ENCODE data around the gene EPHB2. TPM values are rescaled to one million over a fixed set of nuclear protein-coding genes. Genes with fewer than 3 reads are reported as not detected.

Gene EPHB2
- total and polyA plus RNA-seq, 2 donors from 2014 or later: 3.0 to 9.5 TPM

GRCh38 chr1:22691031-22691753 is 19.4 kb upstream of the EPHB2 start:
- H3K4me1 ChIP-seq (ENCODE audit: control insufficient read depth in 2 of 3, insufficient read depth in 2 of 3, low read depth in 1 of 3, low read length in 3 of 3): no peaks in the 10 kb centered on the region
- no peak for DNase-seq
- TF ChIP-seq CTCF (IDR thresholded peaks at IDR 0.05; ENCODE audit: borderline replicate concordance, extremely low read depth, insufficient read depth): no peak
- intact Hi-C loops (cut with DNase I): no loop called here
- H3K27me3 ChIP-seq (ENCODE audit: control insufficient read depth, insufficient read depth, low read length): no peaks in the 10 kb centered on the region
- no peaks in the 10 kb centered on the region for H3K36me3 ChIP-seq (ENCODE audit: control insufficient read depth in 2 of 3, insufficient read depth in 3 of 3, low read length in 3 of 3)
- no peak overlapping the region for H3K4me3 ChIP-seq (ENCODE audit: low read length in 3 of 3)
- no peaks in the 10 kb centered on the region for H3K9me3 ChIP-seq (ENCODE audit: control insufficient read depth in 2 of 3, insufficient read depth in 1 of 3, low read length in 3 of 3)
- no peak for FAIRE-seq
- H3K27ac ChIP-seq (ENCODE audit: low read depth in 2 of 2, low read length in 2 of 2): no peak overlapping the region
- no peak overlapping the region for H3K9ac ChIP-seq (ENCODE audit: low read length in 3 of 3)

- DNase-seq (no peak), FAIRE-seq (no peak)
- H3K27ac ChIP-seq (ENCODE audit: low read depth in 2 of 2, low read length in 2 of 2): no peak overlapping the region
- no peaks in the 10 kb centered on the region for H3K9me3 ChIP-seq (ENCODE audit: control insufficient read depth in 2 of 3, insufficient read depth in 1 of 3, low read length in 3 of 3)
- H3K27me3 ChIP-seq (ENCODE audit: control insufficient read depth, insufficient read depth, low read length): no peaks in the 10 kb centered on the region
- intact Hi-C loops (cut with DNase I): no loop called here
- TF ChIP-seq CTCF (IDR thresholded peaks at IDR 0.05; ENCODE audit: borderline replicate concordance, extremely low read depth, insufficient read depth): no peak
- H3K9ac ChIP-seq (ENCODE audit: low read length in 3 of 3): no peak overlapping the region
- no peak overlapping the region for H3K4me3 ChIP-seq (ENCODE audit: low read length in 3 of 3)
- no peaks in the 10 kb centered on the region for H3K4me1 ChIP-seq (ENCODE audit: control insufficient read depth in 2 of 3, insufficient read depth in 2 of 3, low read depth in 1 of 3, low read length in 3 of 3)
- H3K36me3 ChIP-seq (ENCODE audit: control insufficient read depth in 2 of 3, insufficient read depth in 3 of 3, low read length in 3 of 3): no peaks in the 10 kb centered on the region
These were observed 16.5 kb upstream of the EPHB2 start for GRCh38 chr1:22694172-22694571.

- FAIRE-seq: no peak
- H3K27me3 ChIP-seq (ENCODE audit: control insufficient read depth, insufficient read depth, low read length): no peaks in the 10 kb centered on the region
- H3K9me3 ChIP-seq (ENCODE audit: control insufficient read depth in 2 of 3, insufficient read depth in 1 of 3, low read length in 3 of 3): no peaks in the 10 kb centered on the region
- no peak overlapping the region for H3K9ac ChIP-seq (ENCODE audit: low read length in 3 of 3)
- no peak overlapping the region for H3K27ac ChIP-seq (ENCODE audit: low read depth in 2 of 2, low read length in 2 of 2)
- no peak overlapping the region for H3K4me3 ChIP-seq (ENCODE audit: low read length in 3 of 3)
- no peaks in the 10 kb centered on the region for H3K36me3 ChIP-seq (ENCODE audit: control insufficient read depth in 2 of 3, insufficient read depth in 3 of 3, low read length in 3 of 3)
- intact Hi-C loops (cut with DNase I): no loop called here
- no peaks in the 10 kb centered on the region for H3K4me1 ChIP-seq (ENCODE audit: control insufficient read depth in 2 of 3, insufficient read depth in 2 of 3, low read depth in 1 of 3, low read length in 3 of 3)
- no peak for DNase-seq
- no peak for TF ChIP-seq CTCF (IDR thresholded peaks at IDR 0.05; ENCODE audit: borderline replicate concordance, extremely low read depth, insufficient read depth)
These were observed 14.0 kb upstream of the EPHB2 start for GRCh38 chr1:22696610-22697009.

- TF ChIP-seq CTCF (IDR thresholded peaks at IDR 0.05; ENCODE audit: borderline replicate concordance, extremely low read depth, insufficient read depth): no peak
These were observed 12.7 kb upstream of the EPHB2 start for GRCh38 chr1:22697980-22698379.

More at GRCh38 chr1:22697980-22698379, 12.7 kb upstream of the EPHB2 start:
- no peaks in the 10 kb centered on the region for H3K36me3 ChIP-seq (ENCODE audit: control insufficient read depth in 2 of 3, insufficient read depth in 3 of 3, low read length in 3 of 3)
- H3K4me1 ChIP-seq (ENCODE audit: control insufficient read depth in 2 of 3, insufficient read depth in 2 of 3, low read depth in 1 of 3, low read length in 3 of 3): no peaks in the 10 kb centered on the region
- no peaks in the 10 kb centered on the region for H3K9me3 ChIP-seq (ENCODE audit: control insufficient read depth in 2 of 3, insufficient read depth in 1 of 3, low read length in 3 of 3)
- H3K9ac ChIP-seq (ENCODE audit: low read length in 3 of 3): no peak overlapping the region
- intact Hi-C loops (cut with DNase I): no loop called here
- H3K4me3 ChIP-seq (ENCODE audit: low read length in 3 of 3): no peak overlapping the region
- no peaks in the 10 kb centered on the region for H3K27me3 ChIP-seq (ENCODE audit: control insufficient read depth, insufficient read depth, low read length)
- DNase-seq (no peak), FAIRE-seq (no peak)
- H3K27ac ChIP-seq (ENCODE audit: low read depth in 2 of 2, low read length in 2 of 2): no peak overlapping the region

Data from kidney (tissue), 14 donors.